Activated gamma-delta T cell (primary cell): Measurements from ENCODE around the gene MITF.
"Not testable (repeated sequence)": the region's sequence is repeated elsewhere in the genome, so short reads cannot be mapped to it uniquely, and the experiment has no call there.

Experiments used
- DNase-seq: peaks from one replicate; lab custom pipeline; 2025; lab: John Stamatoyannopoulos, UW

MITF gene

DNA sequence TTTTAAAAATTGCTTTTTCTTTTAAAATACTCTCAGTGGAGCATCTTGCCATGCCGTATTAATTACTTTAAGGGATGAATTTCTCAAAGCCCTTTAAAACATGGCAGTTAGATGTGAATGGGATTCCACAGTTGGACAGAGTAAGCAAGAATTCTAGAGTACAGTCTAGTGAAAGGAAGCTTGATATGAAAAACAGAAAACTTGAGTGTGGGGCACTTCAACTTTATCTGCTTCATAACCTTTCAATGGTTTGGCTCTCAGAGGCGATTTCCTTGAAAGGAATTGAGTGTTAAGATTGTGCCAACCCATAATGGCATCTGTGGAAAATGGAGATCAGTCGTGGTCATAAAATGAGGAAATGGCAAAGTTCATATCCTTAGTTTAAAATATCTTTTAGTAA, 132.6 kb downstream of the MITF start:
- DNase-seq = no peak

GRCh38 chr3:69872783-69873378, 133.6 kb downstream of the MITF start:
- no peak for DNase-seq

DNA sequence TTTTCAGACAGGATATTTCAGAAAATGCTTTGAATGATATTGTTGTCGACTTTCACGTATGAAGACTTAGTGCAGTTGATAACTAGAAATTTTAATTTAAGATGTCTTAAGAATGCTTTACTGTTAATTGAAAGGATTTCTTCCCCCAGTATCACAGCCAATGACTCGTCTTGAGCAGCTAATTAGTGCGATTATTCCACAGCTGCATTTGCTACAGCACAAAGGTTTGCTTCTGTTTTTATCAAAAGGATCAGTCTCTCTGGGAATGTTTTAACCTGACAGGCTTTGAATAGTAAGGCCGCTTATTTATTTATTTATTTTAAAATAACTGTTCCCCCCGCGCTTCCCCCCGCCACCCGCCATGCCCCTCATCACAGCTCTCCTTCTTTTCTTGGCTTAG, 136.8 kb downstream of the MITF start:
- no peak for DNase-seq

DNA sequence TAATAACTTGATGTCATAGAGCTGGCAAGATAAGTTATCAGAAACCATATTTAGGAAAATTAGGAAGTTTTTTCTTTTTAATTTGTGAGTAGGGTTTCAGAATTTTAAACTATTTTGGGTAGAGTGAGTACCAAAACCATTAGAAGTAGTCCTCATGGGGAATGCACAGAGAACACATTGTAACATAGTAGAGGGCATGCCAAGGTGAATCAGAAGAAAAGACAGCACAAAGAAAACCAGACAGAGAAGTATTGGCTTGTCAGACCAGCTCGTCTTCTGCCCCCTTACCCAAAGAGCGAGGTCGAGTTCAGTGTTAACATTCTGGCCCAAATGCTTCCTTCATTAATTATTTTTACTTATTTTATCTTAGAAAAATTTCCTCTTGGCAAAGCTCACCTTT, 139.0 kb downstream of the MITF start:
- DNase-seq = no peak

- no peak for DNase-seq
These were observed 139.8 kb downstream of the MITF start for GRCh38 chr3:69879051-69879450.

GRCh38 chr3:69880069-69880640, 140.9 kb downstream of the MITF start:
- DNase-seq = no peak

DNA sequence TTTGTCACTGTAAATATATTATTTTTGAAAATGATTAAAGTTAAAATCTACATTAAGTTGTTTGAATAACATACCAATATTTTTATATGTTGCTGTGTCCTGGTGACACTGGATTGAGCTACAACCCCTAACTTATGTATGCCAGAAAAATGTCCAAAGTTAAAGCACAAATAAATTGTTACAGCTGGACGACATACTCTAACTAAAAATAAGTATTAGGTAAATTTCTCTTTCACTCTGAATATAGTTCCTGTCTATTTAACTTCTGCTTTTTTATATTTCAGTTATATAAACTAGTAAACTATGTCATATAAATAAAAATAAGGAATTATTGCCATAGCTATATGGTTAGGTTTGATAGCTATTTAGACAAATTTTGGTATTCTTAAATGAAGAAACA, 141.8 kb downstream of the MITF start:
- DNase-seq = no peak

DNA sequence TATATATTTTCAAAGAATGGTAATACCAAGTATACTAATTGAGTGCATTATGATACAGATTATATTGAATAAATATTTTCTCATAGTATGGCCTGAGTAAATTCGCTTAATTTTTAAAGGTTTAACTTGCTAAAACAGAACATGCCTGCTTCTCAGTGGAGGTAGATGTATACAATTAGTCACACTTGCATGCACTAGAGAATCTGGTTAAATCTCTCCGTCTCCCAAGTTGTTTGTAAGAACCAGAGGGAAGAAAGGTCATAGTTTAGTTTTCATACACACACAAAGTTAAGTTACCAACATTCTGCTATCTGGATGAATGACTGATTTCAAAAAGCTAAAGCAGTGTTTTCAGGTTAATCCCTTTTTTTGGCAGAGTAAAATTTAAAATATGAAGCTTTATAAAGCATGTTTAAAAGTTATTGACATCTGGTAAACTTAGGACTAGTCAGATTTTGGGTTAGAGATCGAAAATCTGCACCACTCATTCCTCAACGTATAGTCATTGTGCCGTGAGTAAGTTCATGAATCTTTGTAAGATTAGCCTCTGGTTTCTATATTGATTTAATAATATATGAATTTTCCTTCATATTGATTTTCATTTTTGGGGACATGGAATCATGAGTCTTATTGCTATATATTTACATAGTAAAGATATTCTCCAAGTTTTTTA, 142.6 kb downstream of the MITF start:
- DNase-seq = no peak

- DNase-seq = no peak
These were observed 143.3 kb downstream of the MITF start for GRCh38 chr3:69882560-69882959.

DNA sequence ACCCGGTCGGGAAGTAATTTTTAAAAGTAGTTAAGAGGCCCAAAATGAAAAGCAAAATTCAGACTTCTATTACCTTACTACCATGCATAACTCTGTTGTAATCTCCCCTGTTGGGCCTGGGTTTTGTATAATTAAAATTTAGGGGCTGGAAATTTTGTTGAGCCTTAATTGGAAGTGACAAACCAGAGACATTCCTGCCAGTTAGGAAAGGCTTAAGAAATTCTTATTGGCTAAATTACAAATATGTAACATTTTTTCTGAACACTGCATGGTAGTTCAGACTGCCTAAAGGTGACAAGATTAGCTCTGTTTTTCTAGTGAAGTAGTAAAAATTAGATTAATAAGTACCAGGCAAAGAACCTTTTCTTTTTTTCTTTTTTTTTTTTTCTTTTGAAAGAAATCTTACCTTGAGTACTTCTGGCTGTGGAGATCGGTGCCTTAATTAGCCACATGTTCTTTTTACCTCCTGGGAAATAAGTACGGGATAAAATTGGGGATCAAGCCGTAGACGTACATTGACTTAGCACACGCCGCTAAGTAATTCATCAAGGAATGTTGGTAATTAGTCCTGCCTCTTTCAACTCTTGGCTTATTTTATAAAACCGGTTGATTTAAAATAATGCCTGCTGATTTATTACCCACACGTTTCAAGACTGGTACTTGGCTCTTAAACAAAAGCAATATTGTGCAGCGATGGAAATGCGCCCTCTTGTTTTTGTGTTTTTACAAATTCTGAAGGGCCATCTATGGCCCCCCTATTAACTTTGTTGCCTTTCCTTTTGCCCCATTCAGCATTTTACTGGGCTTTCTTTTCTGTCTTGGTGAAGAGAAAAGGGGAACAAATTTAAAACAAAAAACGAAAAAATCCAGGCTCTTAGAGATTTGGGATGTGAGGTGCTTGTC, 149.0 kb downstream of the MITF start:
- DNase-seq = no peak

GRCh38 chr3:69888943-69889315, 149.7 kb downstream of the MITF start:
- DNase-seq = no peak

- DNase-seq = no peak
These were observed 150.8 kb downstream of the MITF start for GRCh38 chr3:69890084-69890483.

- no peak for DNase-seq
These were observed 151.4 kb downstream of the MITF start for GRCh38 chr3:69890691-69891090.

- no peak for DNase-seq
These were observed 153.4 kb downstream of the MITF start for GRCh38 chr3:69892706-69893105.

DNA sequence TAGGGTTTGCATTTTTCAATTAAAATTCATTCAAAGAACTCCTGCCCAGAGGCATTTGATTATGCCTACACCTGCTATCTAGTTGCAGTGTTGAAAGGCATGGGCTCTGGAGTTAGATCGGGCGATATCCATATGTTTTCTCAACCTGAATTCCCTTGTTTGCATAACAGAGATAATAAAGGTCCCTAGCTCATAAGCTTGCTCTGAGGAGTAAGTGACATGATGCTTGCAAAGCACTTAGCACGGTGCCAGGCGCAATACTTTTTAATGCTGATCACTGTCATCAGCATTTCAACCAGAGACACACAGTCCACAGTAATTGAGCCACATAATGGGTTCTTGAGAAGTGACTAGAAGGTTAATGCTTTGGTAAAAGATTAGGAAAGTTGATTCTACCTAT, 154.0 kb downstream of the MITF start:
- DNase-seq = no peak

DNA sequence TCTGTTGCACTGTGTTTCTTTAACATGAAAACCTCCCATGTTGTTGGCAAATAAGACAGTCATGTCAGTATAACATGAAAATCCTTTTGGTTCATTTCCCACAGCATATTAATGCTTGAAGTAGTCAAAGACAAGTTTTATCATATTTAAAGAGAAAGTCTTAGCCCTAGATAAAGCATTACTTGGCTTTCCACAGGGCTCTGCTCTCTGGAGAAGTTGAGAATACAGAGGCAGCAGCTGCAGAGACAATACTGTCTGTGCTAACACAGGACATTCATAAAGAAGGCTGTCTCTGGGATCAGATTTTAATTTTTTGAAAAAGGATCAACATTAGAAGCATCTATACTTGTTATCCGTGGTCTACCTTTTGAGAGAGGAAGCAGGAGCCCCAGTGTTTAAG, 156.8 kb downstream of the MITF start:
- no peak for DNase-seq

- no peak for DNase-seq
These were observed 161.1 kb downstream of the MITF start for GRCh38 chr3:69900331-69900730.

DNA sequence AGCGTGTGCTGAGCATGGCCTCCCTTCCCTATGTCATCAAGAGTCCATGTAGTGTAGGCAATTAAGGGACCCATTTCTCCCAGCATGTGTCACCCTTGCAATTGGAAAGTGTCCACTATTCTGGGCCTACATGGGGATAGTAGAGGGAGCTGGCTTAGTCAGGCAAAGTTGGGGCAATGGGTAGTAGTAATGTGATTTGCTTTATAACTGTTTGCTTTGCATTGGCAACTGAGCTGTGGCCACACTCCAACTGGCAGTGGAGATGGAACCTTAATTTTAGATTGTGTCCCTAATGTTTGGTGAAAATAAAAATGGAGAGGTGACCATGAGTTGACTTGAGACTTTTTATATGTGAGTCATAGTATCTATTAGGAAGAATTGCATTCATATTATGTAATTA, 162.5 kb downstream of the MITF start:
- DNase-seq = no peak

DNA sequence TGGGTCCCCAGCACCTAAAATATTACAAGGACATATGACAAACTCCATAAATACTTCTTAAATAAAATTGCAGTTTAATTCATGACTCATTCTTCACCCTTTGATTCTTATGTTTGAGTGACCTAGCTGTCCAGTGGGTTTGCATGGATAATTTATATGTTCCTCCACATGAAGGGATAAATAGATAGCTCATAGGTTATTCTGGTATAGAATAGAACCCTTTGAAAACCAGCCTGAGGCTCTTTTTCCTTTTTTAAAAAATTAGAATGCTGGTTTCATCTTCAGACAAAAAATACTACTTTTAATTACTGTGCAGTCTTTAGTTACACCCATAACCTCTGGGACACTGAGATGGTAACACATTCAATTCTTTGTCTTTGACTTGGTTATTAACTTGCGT, 163.1 kb downstream of the MITF start:
- DNase-seq = no peak

DNA sequence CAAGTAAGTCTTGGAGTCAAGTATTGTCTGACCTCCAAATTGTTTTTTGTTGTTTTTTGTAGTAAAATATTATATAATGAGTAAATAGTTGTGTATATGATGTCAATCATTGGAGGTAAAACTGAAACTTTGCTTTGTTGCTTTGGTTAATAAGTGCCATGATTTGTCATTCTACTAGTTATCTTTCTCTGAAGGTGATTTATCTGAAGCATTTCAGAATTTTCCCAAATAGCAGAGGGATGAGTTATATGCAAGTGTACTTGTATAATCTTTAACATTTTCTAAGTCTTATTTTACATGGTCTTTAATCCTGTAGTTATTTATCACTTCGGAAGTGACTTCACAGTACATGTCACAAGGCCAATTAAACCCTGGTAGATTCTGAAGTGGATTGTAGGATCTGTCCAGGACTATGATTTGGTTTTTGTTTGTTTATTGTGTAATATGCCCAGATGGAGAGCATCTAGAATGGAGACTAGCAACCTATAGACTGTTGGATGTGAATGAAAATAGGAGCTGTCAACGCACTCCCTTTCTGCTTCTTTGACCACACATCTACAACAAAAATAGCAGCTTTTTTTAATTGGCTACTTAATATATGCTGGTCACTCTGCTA, 167.2 kb downstream of the MITF start:
- DNase-seq = no peak

GRCh38 chr3:69907554-69907953, 168.3 kb downstream of the MITF start:
- no peak for DNase-seq

DNA sequence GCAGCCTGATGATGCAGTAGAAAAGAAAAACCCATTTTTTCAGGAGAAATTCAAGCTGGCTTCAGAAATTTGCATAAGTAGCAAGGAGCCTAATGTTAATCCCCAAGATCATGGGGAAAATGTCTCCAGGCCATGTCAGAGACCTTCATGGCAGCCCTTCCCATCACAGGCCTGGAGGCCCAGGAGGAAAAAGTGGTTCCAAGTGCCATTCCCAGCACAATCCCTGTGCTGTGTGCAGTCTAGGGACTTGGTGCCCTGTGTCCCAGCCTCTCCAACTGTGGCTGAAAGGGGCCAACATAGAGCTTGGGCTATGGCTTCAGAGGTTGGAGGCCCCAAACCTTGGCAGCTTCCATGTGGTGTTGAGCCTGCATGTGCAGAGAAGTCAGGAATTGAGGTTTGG, 170.6 kb downstream of the MITF start:
- DNase-seq = not testable (repeated sequence)
